ENCODE data around the gene SSBP1.

Gene SSBP1

DNA sequence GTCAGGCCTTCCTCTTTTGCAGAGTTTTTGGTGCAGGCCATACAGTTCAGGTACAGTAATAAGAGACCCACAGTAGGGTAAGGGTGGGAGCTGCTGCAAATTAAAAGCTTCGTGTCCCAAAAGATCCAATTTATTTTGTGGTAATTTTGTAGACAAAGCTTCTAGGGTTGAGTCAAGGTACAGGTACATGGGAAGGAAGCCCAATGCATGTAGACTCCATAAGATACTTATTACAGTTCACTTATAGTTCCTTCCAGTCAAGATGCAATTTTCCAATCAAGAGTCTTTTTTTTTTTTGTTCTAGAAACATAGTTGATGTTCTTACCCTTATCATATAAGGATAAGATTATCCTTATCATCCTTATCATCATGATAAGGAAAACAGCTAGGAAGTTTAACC lies 38.2 kb downstream of the SSBP1 start, which contains the start of gene TAS2R4:
TSS of gene TAS2R4 (plus strand) at position 301 of the 400 bp plus-strand sequence. CDS start 1,815 bp downstream, outside the sequence.
- no peak within 1 kb of the TSS for H3K27ac ChIP-seq
- TF ChIP-seq, protein P1, sequence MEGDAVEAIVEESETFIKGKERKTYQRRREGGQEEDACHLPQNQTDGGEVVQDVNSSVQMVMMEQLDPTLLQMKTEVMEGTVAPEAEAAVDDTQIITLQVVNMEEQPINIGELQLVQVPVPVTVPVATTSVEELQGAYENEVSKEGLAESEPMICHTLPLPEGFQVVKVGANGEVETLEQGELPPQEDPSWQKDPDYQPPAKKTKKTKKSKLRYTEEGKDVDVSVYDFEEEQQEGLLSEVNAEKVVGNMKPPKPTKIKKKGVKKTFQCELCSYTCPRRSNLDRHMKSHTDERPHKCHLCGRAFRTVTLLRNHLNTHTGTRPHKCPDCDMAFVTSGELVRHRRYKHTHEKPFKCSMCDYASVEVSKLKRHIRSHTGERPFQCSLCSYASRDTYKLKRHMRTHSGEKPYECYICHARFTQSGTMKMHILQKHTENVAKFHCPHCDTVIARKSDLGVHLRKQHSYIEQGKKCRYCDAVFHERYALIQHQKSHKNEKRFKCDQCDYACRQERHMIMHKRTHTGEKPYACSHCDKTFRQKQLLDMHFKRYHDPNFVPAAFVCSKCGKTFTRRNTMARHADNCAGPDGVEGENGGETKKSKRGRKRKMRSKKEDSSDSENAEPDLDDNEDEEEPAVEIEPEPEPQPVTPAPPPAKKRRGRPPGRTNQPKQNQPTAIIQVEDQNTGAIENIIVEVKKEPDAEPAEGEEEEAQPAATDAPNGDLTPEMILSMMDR (IDR thresholded peaks at IDR 0.05), result no peak
- TF ChIP-seq ZFX (IDR thresholded peaks at IDR 0.05; ENCODE audit: borderline replicate concordance), result no peak

DNA sequence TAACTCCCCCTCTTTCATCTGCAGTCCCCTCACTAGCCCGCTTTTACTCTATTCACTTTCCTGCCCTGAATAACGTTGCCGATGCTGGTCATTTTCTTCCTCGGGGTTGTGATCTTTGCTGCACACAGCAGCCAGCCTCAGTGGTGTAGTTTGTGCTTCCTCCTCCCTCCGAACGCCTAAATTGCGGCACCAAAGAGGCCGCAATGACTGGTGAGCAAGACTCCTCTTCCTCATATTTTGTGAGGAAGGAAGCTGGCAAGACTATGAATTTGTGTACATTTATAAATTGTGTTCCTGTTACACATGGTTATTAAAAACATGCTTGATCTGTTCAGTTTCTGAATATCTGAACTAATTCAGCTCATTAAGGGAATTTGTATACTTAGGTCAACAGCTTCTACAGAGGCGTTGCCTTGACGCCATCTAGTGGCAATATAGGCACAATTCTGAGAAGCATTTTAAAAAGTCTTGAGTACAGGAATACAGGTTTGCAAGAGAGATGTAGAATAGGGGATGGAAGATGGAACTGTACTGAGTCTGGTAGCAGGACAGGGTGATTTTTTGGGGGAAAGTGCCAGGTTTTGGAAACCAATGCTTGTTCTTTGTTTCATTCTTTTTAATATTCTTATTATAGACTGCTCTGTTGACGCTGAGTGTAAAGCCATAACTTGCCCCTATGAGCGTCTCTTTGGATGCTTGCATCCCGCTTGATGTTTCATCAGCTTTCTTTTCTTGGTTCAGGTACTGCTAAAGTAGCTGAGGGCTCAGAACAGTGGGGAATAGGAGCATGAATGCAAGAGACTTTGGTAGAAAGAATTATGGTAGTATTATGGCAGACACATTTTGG lies 47.8 kb downstream of the SSBP1 start:
- TF ChIP-seq, protein P1 (IDR thresholded peaks at IDR 0.05), result peak; percentile 99
- no peak for TF ChIP-seq ZFX (IDR thresholded peaks at IDR 0.05; ENCODE audit: borderline replicate concordance)

DNA sequence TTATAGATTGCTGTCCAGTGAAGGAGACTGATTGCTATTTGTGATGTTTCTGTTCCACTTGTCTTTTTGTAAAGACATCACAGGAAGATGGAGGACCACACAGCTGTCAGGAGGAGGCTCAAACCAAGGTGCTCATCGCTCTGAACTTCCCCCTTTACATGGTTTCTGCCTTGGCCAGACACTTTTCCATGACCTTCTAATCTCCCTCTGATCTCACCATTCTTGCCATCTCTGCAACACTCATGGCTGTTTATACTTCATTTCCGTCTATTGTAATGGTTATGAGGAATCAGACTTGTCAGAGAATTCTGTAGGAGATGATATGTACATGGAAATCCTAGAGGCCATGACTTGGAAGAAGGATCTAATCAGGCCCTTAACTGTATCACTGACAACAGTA lies 50.1 kb downstream of the SSBP1 start:
- H3K27ac ChIP-seq, result no peak overlapping the region
- TF ChIP-seq, protein P1 (IDR thresholded peaks at IDR 0.05), result no peak
- no peak for TF ChIP-seq ZFX (IDR thresholded peaks at IDR 0.05; ENCODE audit: borderline replicate concordance)

More for the DNA sequence above, 47.8 kb downstream of the SSBP1 start:
- no peak overlapping the region for H3K27ac ChIP-seq

DNA sequence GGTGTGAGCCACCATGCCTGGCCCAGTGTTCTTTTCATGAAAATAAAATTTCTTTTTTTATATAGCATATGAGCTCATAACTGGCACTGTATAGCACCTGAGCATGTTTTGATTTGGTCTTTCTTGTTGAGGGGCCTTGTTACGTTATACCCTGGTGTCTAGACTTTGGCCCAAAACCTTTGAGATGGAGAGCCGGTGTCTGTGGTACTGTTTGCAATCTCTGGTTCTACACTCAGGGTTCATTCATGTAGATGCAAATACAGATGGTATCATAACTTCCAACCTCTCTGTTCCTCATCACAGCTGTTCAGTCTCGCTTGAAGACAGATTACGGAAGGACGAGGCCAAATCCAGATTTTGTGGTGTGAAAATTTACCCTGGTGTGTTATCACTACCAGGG lies 51.8 kb downstream of the SSBP1 start, which contains the start of gene TAS2R5:
TSS of gene TAS2R5 (plus strand) at position 301 of the 400 bp plus-strand sequence. CDS start 145 bp downstream, outside the sequence.
- TF ChIP-seq ZFX (IDR thresholded peaks at IDR 0.05; ENCODE audit: borderline replicate concordance), result no peak
- TF ChIP-seq, protein P1 (IDR thresholded peaks at IDR 0.05), result no peak
- no peak within 1 kb of the TSS for H3K27ac ChIP-seq

DNA sequence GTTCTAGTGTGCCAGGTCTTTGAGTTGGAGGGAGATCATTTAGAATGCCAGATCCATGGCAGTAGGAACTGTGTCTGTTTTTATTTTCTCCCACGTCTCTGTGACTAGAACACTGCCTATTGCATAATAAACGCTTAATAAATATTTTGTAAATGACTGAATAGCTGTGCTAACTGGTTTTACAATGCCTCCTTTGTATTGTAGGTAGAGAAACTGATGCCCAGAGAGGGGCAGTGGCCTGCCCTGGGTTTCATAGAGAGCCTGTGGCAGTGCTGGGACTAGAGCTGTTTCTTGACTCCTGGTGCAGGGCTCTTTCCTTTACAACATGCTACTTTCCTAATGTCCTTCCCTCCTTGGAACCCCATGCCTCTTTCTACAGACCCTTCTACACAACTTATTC lies 54.4 kb downstream of the SSBP1 start:
- no peak overlapping the region for H3K27ac ChIP-seq

More for the DNA sequence above, 54.4 kb downstream of the SSBP1 start:
- TF ChIP-seq, protein P1 (IDR thresholded peaks at IDR 0.05), result no peak
- TF ChIP-seq ZFX (IDR thresholded peaks at IDR 0.05; ENCODE audit: borderline replicate concordance), result no peak
